SK-N-SH (cell line): ENCODE results near the gene TENT5A. TPM values are rescaled to one million over a fixed set of nuclear protein-coding genes. Genes with fewer than 3 reads are reported as not detected.

Source experiments
- CTCF ChIA-PET: fragments of 300-600, 350-600 bp; formaldehyde crosslinking; extraction: SDS; loops from one replicate; lab custom pipeline; 2021; lab: Yijun Ruan, JAX
- POLR2A ChIA-PET: fragments of 350-600 bp; sonication (Branson Sonifier 250); formaldehyde crosslinking; extraction: SDS; loops from one replicate; lab custom pipeline; 2020; ENCODE audit warnings: antibody characterized with exemption, inconsistent platforms; lab: Yijun Ruan, JAX
- DNase-seq: peaks from one replicate; pipeline ENCODE4 v3.0.0; 2012
- H2AFZ ChIP-seq: fragments of 200-600 bp; sonication (generic); 2 replicates; pipeline ENCODE4 v1.8.1; 2016; ENCODE audit warnings: antibody characterized with exemption, mild to moderate bottlenecking, low read depth
- H3F3A ChIP-seq: fragments of 200-600 bp; sonication (generic); replicated peaks from 2 replicates; pipeline ENCODE3; 2016; ENCODE audit warnings: antibody characterized with exemption, mild to moderate bottlenecking; ENCODE audit not compliant: insufficient read depth
- H3K27ac ChIP-seq, 2 experiments: fragments of 200-500 bp in 1 of 2; fragments of 200-600 bp in 1 of 2; sonication (Bioruptor generic) in 1 of 2; sonication (generic), shearing (Covaris generic) in 1 of 2; 2 replicates each; pipeline versions ENCODE4 v1.5.1 to v1.6.1; 2014 to 2016; ENCODE audit warnings: low read depth in 2 of 2, inconsistent platforms in 1 of 2, low read length in 1 of 2, mild to moderate bottlenecking in 1 of 2, mixed read lengths in 1 of 2
- H3K27me3 ChIP-seq: fragments of 200-600 bp; sonication (generic), shearing (Covaris generic); 2 replicates; pipeline ENCODE4 v1.6.1; 2016; ENCODE audit warnings: mixed run types; ENCODE audit not compliant: insufficient read depth
- H3K36me3 ChIP-seq, 2 experiments: fragments of 200-500 bp in 1 of 2; fragments of 200-600 bp in 1 of 2; sonication (Bioruptor generic) in 1 of 2; sonication (generic) in 1 of 2; replicated peaks in 1 of 2; 2 replicates each; pipeline versions ENCODE3 to v1.5.1; 2014 to 2016; ENCODE audit warnings: low read length in 1 of 2, mild to moderate bottlenecking in 1 of 2; ENCODE audit not compliant: insufficient read depth in 2 of 2, control insufficient read depth in 1 of 2
- H3K4me1 ChIP-seq, 2 experiments: fragments of 200-500 bp in 1 of 2; fragments of 200-600 bp in 1 of 2; sonication (Bioruptor generic) in 1 of 2; sonication (generic), shearing (Covaris generic) in 1 of 2; 2 replicates each; pipeline versions ENCODE4 v1.5.1 to v1.6.1; 2014 to 2016; ENCODE audit warnings: low read depth in 1 of 2, low read length in 1 of 2, mixed run types in 1 of 2; ENCODE audit not compliant: insufficient read depth in 2 of 2, control insufficient read depth in 1 of 2
- H3K4me2 ChIP-seq: fragments of 200-600 bp; sonication (generic), shearing (Covaris generic); 2 replicates; pipeline ENCODE4 v1.6.1; 2017; ENCODE audit warnings: mixed run types
- H3K4me3 ChIP-seq, 2 experiments: fragments of 200-500 bp in 1 of 2; fragments of 200-600 bp in 1 of 2; sonication (Bioruptor generic) in 1 of 2; sonication (generic), shearing (Covaris generic) in 1 of 2; 2 replicates each; pipeline versions ENCODE4 v1.5.1 to v1.8.1; 2014 to 2016; ENCODE audit warnings: low read depth in 2 of 2, inconsistent platforms in 1 of 2, low read length in 1 of 2, mild to moderate bottlenecking in 1 of 2, mixed read lengths in 1 of 2, moderate library complexity in 1 of 2
- H3K79me2 ChIP-seq: fragments of 200-600 bp; sonication (generic); 2 replicates; pipeline ENCODE4 v1.8.1; 2017; ENCODE audit warnings: mild to moderate bottlenecking; ENCODE audit not compliant: insufficient read depth
- H3K9ac ChIP-seq: fragments of 200-600 bp; sonication (generic); 2 replicates; pipeline ENCODE4 v1.6.1; 2017; ENCODE audit warnings: mixed run types
- H3K9me2 ChIP-seq: fragments of 200-600 bp; sonication (generic); 2 replicates; pipeline ENCODE4 v1.6.1; 2017; ENCODE audit warnings: mixed run types
- H3K9me3 ChIP-seq: fragments of 200-600 bp; sonication (generic); 2 replicates; pipeline ENCODE4 v1.6.1; 2017; ENCODE audit warnings: mixed run types, mild to moderate bottlenecking, moderate library complexity
- H4K20me1 ChIP-seq: fragments of 200-600 bp; sonication (generic); 2 replicates; pipeline ENCODE4 v1.6.1; 2017; ENCODE audit warnings: mild to moderate bottlenecking, mixed run types; ENCODE audit not compliant: insufficient read depth
- CHD2 ChIP-seq: fragments of 150-350 bp; IDR thresholded peaks from 2 replicates; pipeline ENCODE4 v1.6.1; 2018; ENCODE audit warnings: low read length; ENCODE audit not compliant: partially characterized antibody
- CTCF ChIP-seq: fragments of 200-600 bp; sonication (generic); IDR thresholded peaks from 2 replicates; pipeline ENCODE4 v1.6.1; 2017; ENCODE audit warnings: antibody characterized with exemption, mild to moderate bottlenecking, moderate library complexity
- ELF1 ChIP-seq: IDR thresholded peaks from 2 replicates; pipeline ENCODE4 v1.4.0; 2012
- EP300 ChIP-seq, 2 experiments: IDR thresholded peaks; 2 replicates each; pipeline versions ENCODE4 v1.4.0 to v1.6.1; 2012; ENCODE audit warnings: borderline replicate concordance in 1 of 2, low read depth in 1 of 2, low read length in 1 of 2
- EZH2phosphoT487 ChIP-seq: fragments of 200-600 bp; sonication (generic); IDR thresholded peaks from 2 replicates; pipeline ENCODE4 v1.6.1; 2017; ENCODE audit warnings: low read depth, mixed run types, mild to moderate bottlenecking, antibody characterized with exemption, moderate library complexity, borderline replicate concordance
- FOSL2 ChIP-seq: IDR thresholded peaks from 2 replicates; pipeline ENCODE4 v1.4.0; 2012; ENCODE audit warnings: low read depth, mild to moderate bottlenecking, moderate library complexity, borderline replicate concordance
- FOXJ3 ChIP-seq: sonication (generic); formaldehyde crosslinking; IDR thresholded peaks from 2 replicates; pipeline ENCODE4 v1.5.1; 2020; ENCODE audit warnings: mild to moderate bottlenecking, missing genetic modification reagents
- GABPA ChIP-seq: IDR thresholded peaks from 2 replicates; pipeline ENCODE4 v1.4.0; 2012; ENCODE audit warnings: low read depth, mild to moderate bottlenecking
- JUND ChIP-seq: IDR thresholded peaks from 2 replicates; pipeline ENCODE4 v1.4.0; 2012
- MAX ChIP-seq: IDR thresholded peaks from 2 replicates; pipeline ENCODE4 v1.4.0; 2012; ENCODE audit warnings: low read depth
- MEF2A ChIP-seq: IDR thresholded peaks from 2 replicates; pipeline ENCODE4 v1.4.0; 2012; ENCODE audit warnings: low read depth, borderline replicate concordance
- MXI1 ChIP-seq: IDR thresholded peaks from 2 replicates; pipeline ENCODE4 v1.6.1; 2012; ENCODE audit warnings: mild to moderate bottlenecking, low read depth, low read length, improper control_type of control experiment
- NRF1 ChIP-seq: IDR thresholded peaks from 2 replicates; pipeline ENCODE4 v1.6.1; 2012; ENCODE audit warnings: low read depth, mild to moderate bottlenecking, low read length
- POLR2AphosphoS5 ChIP-seq: IDR thresholded peaks from 2 replicates; pipeline ENCODE4 v1.6.1; 2012; ENCODE audit warnings: low read depth, low read length
- RAD21 ChIP-seq: IDR thresholded peaks from 2 replicates; pipeline ENCODE4 v1.6.1; 2012; ENCODE audit warnings: mild to moderate bottlenecking, low read length
- RCOR1 ChIP-seq: fragments of 150-350 bp; IDR thresholded peaks from 2 replicates; pipeline ENCODE4 v1.6.1; 2017; ENCODE audit warnings: antibody characterized with exemption, low read length
- RFX5 ChIP-seq: IDR thresholded peaks from 2 replicates; pipeline ENCODE4 v1.6.1; 2012; ENCODE audit warnings: mild to moderate bottlenecking, improper control_type of control experiment, low read length
- SIN3A ChIP-seq: IDR thresholded peaks from 2 replicates; pipeline ENCODE4 v1.6.1; 2012; ENCODE audit warnings: low read depth, mild to moderate bottlenecking, low read length, moderate library complexity, borderline replicate concordance
- SMC3 ChIP-seq: IDR thresholded peaks from 2 replicates; pipeline ENCODE4 v1.6.1; 2012; ENCODE audit warnings: low read depth, low read length, improper control_type of control experiment
- TEAD4 ChIP-seq: IDR thresholded peaks from 2 replicates; pipeline ENCODE4 v1.4.0; 2012; ENCODE audit warnings: mild to moderate bottlenecking, borderline replicate concordance; ENCODE audit not compliant: insufficient read depth
- USF1 ChIP-seq: IDR thresholded peaks from 2 replicates; pipeline ENCODE4 v1.4.0; 2012; ENCODE audit warnings: low read depth, borderline replicate concordance
- WGBS: methylation state at CpG from one replicate; pipeline ENCODE4 v1.1.6; 2017; ENCODE audit warnings: low lambda C conversion rate; 5-methylcytosine and 5-hydroxymethylcytosine counted together
- polyA plus RNA-seq, 3 experiments: library from polyadenylated mRNA; depleted of rRNA; stranded (reverse); fragments of >200 nt; gene quantifications; 2 replicates each; pipeline ENCODE4 v1.2.3, GENCODE V29; 2012
- TF ChIP-seq, protein P1 (sequence below): fragments of 150-350 bp; IDR thresholded peaks from 2 replicates; pipeline ENCODE4 v1.6.1; 2016; ENCODE audit warnings: mild to moderate bottlenecking, low read depth, low read length
- TF ChIP-seq, protein P2 (sequence below): IDR thresholded peaks from 2 replicates; pipeline ENCODE4 v1.6.1; 2012; ENCODE audit warnings: mild to moderate bottlenecking, low read depth, low read length, moderate library complexity

The TENT5A gene
- polyA plus RNA-seq, 1 of the 3 experiments (the other 2 are of a cell fraction): 4.9 TPM

DNA sequence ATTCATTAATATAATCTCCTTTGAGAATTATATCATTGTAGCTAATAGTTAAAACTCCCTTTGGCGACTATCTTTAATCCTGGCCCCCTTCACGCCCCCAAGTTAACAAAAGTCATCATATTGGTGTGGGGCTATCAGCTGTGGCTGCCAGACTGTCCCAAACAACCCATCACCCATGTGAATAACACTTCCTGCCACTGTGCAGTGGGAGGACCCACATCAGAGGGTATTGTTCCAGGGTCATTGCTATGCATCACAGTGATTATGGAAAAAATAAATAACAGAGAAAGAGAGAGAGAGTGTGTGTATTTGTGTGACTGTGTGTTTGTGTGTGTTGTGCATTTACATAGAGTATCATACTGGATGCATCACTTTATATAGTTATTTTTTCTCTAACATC is 39.3 kb upstream of the TENT5A start:
- Histone ChIP-seq H3K9ac (no peak overlapping the region), H3K9me3 (no peaks in the 10 kb centered on the region), H3K27me3 (no peaks in the 10 kb centered on the region), H3F3A (no peaks in the 10 kb centered on the region), H3K9me2 (no peaks in the 10 kb centered on the region), H3K27ac (no peak overlapping the region), H4K20me1 (no peaks in the 10 kb centered on the region), H3K79me2 (no peaks in the 10 kb centered on the region), H2AFZ (no peak overlapping the region), H3K4me1 (peaks cover 0 to 6% of the 10 kb centered on the region in 2 experiments; a peak in 1 of 4 replicates), H3K4me3 (no peak overlapping the region), H3K4me2 (no peak overlapping the region), H3K36me3 (no peaks in the 10 kb centered on the region)
- ChIA-PET CTCF (no interaction called here), POLR2A (no interaction called here)
- DNase-seq: no peak
- WGBS: 71% methylated on average over 2 of the region's 2 CpGs
- TF ChIP-seq JUND (no peak), RCOR1 (no peak), EP300 (IDR thresholded peaks at IDR 0.05; ENCODE audit: borderline replicate concordance in 1 of 2, low read depth in 1 of 2, low read length in 1 of 2) (no peak), NRF1 (no peak), GABPA (no peak), SMC3 (no peak), MEF2A (no peak), RFX5 (no peak), POLR2AphosphoS5 (no peak), ELF1 (no peak), FOSL2 (no peak), SIN3A (no peak), CHD2 (no peak), USF1 (no peak), MAX (no peak), EZH2phosphoT487 (no peak), MXI1 (no peak), RAD21 (no peak)
- TF ChIP-seq, protein P1, sequence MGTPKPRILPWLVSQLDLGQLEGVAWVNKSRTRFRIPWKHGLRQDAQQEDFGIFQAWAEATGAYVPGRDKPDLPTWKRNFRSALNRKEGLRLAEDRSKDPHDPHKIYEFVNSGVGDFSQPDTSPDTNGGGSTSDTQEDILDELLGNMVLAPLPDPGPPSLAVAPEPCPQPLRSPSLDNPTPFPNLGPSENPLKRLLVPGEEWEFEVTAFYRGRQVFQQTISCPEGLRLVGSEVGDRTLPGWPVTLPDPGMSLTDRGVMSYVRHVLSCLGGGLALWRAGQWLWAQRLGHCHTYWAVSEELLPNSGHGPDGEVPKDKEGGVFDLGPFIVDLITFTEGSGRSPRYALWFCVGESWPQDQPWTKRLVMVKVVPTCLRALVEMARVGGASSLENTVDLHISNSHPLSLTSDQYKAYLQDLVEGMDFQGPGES: no peak

- Histone ChIP-seq H3K27me3 (no peaks in the 10 kb centered on the region), H2AFZ (no peak overlapping the region), H3K9me2 (no peaks in the 10 kb centered on the region), H4K20me1 (no peaks in the 10 kb centered on the region), H3K79me2 (no peaks in the 10 kb centered on the region), H3K4me1 (peaks cover 0 to 6% of the 10 kb centered on the region in 2 experiments; a peak in 1 of 4 replicates), H3K27ac (no peak overlapping the region), H3K9ac (no peak overlapping the region), H3F3A (no peaks in the 10 kb centered on the region), H3K9me3 (no peaks in the 10 kb centered on the region), H3K4me3 (no peak overlapping the region), H3K4me2 (no peak overlapping the region), H3K36me3 (no peaks in the 10 kb centered on the region)
- no peak for DNase-seq
- WGBS: 77% methylated on average over 2 of the region's 2 CpGs
- CTCF ChIA-PET: no interaction called here
- POLR2A ChIA-PET: no interaction called here
- TF ChIP-seq CTCF (no peak), EZH2phosphoT487 (no peak), FOXJ3 (CRISPR knock-in tag) (no peak), JUND (no peak), ELF1 (no peak), TEAD4 (no peak), NRF1 (no peak)
- TF ChIP-seq, protein P2, sequence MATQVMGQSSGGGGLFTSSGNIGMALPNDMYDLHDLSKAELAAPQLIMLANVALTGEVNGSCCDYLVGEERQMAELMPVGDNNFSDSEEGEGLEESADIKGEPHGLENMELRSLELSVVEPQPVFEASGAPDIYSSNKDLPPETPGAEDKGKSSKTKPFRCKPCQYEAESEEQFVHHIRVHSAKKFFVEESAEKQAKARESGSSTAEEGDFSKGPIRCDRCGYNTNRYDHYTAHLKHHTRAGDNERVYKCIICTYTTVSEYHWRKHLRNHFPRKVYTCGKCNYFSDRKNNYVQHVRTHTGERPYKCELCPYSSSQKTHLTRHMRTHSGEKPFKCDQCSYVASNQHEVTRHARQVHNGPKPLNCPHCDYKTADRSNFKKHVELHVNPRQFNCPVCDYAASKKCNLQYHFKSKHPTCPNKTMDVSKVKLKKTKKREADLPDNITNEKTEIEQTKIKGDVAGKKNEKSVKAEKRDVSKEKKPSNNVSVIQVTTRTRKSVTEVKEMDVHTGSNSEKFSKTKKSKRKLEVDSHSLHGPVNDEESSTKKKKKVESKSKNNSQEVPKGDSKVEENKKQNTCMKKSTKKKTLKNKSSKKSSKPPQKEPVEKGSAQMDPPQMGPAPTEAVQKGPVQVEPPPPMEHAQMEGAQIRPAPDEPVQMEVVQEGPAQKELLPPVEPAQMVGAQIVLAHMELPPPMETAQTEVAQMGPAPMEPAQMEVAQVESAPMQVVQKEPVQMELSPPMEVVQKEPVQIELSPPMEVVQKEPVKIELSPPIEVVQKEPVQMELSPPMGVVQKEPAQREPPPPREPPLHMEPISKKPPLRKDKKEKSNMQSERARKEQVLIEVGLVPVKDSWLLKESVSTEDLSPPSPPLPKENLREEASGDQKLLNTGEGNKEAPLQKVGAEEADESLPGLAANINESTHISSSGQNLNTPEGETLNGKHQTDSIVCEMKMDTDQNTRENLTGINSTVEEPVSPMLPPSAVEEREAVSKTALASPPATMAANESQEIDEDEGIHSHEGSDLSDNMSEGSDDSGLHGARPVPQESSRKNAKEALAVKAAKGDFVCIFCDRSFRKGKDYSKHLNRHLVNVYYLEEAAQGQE: no peak
These were observed 37.6 kb upstream of the TENT5A start for GRCh38 chr6:81790034-81790433.
